ENCODE data around the gene NAA50. TPM values are rescaled to one million over a fixed set of nuclear protein-coding genes. Genes with fewer than 3 reads are reported as not detected.

The NAA50 gene
- total and polyA plus RNA-seq, 2 experiments from 2014 or later, result 103 to 260 TPM

- TF ChIP-seq, protein P1, sequence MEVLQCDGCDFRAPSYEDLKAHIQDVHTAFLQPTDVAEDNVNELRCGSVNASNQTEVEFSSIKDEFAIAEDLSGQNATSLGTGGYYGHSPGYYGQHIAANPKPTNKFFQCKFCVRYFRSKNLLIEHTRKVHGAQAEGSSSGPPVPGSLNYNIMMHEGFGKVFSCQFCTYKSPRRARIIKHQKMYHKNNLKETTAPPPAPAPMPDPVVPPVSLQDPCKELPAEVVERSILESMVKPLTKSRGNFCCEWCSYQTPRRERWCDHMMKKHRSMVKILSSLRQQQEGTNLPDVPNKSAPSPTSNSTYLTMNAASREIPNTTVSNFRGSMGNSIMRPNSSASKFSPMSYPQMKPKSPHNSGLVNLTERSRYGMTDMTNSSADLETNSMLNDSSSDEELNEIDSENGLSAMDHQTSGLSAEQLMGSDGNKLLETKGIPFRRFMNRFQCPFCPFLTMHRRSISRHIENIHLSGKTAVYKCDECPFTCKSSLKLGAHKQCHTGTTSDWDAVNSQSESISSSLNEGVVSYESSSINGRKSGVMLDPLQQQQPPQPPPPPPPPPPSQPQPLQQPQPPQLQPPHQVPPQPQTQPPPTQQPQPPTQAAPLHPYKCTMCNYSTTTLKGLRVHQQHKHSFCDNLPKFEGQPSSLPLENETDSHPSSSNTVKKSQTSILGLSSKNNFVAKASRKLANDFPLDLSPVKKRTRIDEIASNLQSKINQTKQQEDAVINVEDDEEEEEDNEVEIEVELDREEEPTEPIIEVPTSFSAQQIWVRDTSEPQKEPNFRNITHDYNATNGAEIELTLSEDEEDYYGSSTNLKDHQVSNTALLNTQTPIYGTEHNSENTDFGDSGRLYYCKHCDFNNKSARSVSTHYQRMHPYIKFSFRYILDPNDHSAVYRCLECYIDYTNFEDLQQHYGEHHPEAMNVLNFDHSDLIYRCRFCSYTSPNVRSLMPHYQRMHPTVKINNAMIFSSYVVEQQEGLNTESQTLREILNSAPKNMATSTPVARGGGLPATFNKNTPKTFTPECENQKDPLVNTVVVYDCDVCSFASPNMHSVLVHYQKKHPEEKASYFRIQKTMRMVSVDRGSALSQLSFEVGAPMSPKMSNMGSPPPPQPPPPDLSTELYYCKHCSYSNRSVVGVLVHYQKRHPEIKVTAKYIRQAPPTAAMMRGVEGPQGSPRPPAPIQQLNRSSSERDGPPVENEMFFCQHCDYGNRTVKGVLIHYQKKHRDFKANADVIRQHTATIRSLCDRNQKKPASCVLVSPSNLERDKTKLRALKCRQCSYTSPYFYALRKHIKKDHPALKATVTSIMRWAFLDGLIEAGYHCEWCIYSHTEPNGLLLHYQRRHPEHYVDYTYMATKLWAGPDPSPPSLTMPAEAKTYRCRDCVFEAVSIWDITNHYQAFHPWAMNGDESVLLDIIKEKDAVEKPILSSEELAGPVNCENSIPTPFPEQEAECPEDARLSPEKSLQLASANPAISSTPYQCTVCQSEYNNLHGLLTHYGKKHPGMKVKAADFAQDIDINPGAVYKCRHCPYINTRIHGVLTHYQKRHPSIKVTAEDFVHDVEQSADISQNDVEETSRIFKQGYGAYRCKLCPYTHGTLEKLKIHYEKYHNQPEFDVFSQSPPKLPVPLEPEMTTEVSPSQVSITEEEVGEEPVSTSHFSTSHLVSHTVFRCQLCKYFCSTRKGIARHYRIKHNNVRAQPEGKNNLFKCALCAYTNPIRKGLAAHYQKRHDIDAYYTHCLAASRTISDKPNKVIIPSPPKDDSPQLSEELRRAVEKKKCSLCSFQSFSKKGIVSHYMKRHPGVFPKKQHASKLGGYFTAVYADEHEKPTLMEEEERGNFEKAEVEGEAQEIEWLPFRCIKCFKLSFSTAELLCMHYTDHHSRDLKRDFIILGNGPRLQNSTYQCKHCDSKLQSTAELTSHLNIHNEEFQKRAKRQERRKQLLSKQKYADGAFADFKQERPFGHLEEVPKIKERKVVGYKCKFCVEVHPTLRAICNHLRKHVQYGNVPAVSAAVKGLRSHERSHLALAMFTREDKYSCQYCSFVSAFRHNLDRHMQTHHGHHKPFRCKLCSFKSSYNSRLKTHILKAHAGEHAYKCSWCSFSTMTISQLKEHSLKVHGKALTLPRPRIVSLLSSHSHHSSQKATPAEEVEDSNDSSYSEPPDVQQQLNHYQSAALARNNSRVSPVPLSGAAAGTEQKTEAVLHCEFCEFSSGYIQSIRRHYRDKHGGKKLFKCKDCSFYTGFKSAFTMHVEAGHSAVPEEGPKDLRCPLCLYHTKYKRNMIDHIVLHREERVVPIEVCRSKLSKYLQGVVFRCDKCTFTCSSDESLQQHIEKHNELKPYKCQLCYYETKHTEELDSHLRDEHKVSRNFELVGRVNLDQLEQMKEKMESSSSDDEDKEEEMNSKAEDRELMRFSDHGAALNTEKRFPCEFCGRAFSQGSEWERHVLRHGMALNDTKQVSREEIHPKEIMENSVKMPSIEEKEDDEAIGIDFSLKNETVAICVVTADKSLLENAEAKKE (CRISPR knock-in tag; IDR thresholded peaks at IDR 0.05), result no peak
- no peak for TF ChIP-seq ZNF114 (CRISPR knock-in tag; IDR thresholded peaks at IDR 0.05)
- TF ChIP-seq, protein P2, sequence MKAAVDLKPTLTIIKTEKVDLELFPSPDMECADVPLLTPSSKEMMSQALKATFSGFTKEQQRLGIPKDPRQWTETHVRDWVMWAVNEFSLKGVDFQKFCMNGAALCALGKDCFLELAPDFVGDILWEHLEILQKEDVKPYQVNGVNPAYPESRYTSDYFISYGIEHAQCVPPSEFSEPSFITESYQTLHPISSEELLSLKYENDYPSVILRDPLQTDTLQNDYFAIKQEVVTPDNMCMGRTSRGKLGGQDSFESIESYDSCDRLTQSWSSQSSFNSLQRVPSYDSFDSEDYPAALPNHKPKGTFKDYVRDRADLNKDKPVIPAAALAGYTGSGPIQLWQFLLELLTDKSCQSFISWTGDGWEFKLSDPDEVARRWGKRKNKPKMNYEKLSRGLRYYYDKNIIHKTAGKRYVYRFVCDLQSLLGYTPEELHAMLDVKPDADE (IDR thresholded peaks at IDR 0.05), result no peak
- TF ChIP-seq EZH2 (IDR thresholded peaks at IDR 0.05; ENCODE audit: low read depth, unreplicated experiment), result no peak
- no peak for TF ChIP-seq REST (IDR thresholded peaks at IDR 0.05; ENCODE audit: unreplicated experiment)
Observed at GRCh38 chr3:113698213-113698742, 47.8 kb downstream of the NAA50 start (continued).

Data from GM23338 (cell line).